Activated CD4-positive, alpha-beta T cell treated with anti-CD3 and anti-CD28 coated beads for 1 hour (primary cell): ENCODE data around the gene ARHGAP33.
"Not testable (repeated sequence)": the region's sequence is repeated elsewhere in the genome, so short reads cannot be mapped to it uniquely, and the experiment has no call there.

Source experiments
- DNase-seq: peaks from one replicate; pipeline ENCODE4 v3.0.0-alpha.2; 2020

Gene ARHGAP33

GRCh38 chr19:35755550-35756376, 19.6 kb upstream of the ARHGAP33 start:
- peak; percentile 47 for DNase-seq

- no peak for DNase-seq
Observed at GRCh38 chr19:35756377-35757230, 18.8 kb upstream of the ARHGAP33 start, which contains the start of gene HSPB6. Gene HSPB6, minus strand, starts transcription at chr19:35757029. Its CDS starts 21 bp downstream, at chr19:35757008.

- DNase-seq = no peak
Observed at GRCh38 chr19:35757231-35757748, 18.1 kb upstream of the ARHGAP33 start.

GRCh38 chr19:35757749-35758608, 17.4 kb upstream of the ARHGAP33 start, which contains the start of gene PROSER3:
Gene PROSER3, plus strand, starts transcription at chr19:35758176. Its CDS starts 40 bp downstream, at chr19:35758216.
- DNase-seq = peak; percentile 97

- no peak for DNase-seq
Observed at GRCh38 chr19:35759697-35760096, 15.7 kb upstream of the ARHGAP33 start.

- DNase-seq = no peak
Observed at GRCh38 chr19:35760711-35761349, 14.5 kb upstream of the ARHGAP33 start.

GRCh38 chr19:35764432-35765315, 10.7 kb upstream of the ARHGAP33 start:
- no peak for DNase-seq

GRCh38 chr19:35766571-35767104, 8.7 kb upstream of the ARHGAP33 start:
- no peak for DNase-seq

- no peak for DNase-seq
Observed at GRCh38 chr19:35767288-35768081, 7.9 kb upstream of the ARHGAP33 start.

- DNase-seq = no peak
Observed at GRCh38 chr19:35768082-35768421, 7.3 kb upstream of the ARHGAP33 start.

- DNase-seq = not testable (repeated sequence)
Observed at GRCh38 chr19:35772362-35772761, 3.0 kb upstream of the ARHGAP33 start.

GRCh38 chr19:35773020-35773806, 2.2 kb upstream of the ARHGAP33 start:
- no peak for DNase-seq

GRCh38 chr19:35774274-35775045, 904 bp upstream of the ARHGAP33 start:
- no peak for DNase-seq

- DNase-seq = no peak
Observed at GRCh38 chr19:35775046-35775297, 392 bp upstream of the ARHGAP33 start.

GRCh38 chr19:35776102-35776788, 881 bp downstream of the ARHGAP33 start:
- no peak for DNase-seq

- no peak for DNase-seq
Observed at GRCh38 chr19:35777086-35777841, 1.9 kb downstream of the ARHGAP33 start.

- no peak for DNase-seq
Observed at GRCh38 chr19:35777961-35778360, 2.6 kb downstream of the ARHGAP33 start.
